Left renal pelvis (tissue), 4 donors: ENCODE results near the gene FGG. TPM values are rescaled to one million over a fixed set of nuclear protein-coding genes. Genes with fewer than 3 reads are reported as not detected.

Experiments
- DNase-seq, 4 donors: peaks; one replicate each; pipeline ENCODE4 v3.0.0-alpha.2; 2013; ENCODE audit warnings: low read depth in 4 of 4, low spot score in 3 of 4
- polyA plus RNA-seq, 4 donors: library from polyadenylated mRNA; unstranded; fragments of 120-200 nt; gene quantifications; one replicate each; pipeline ENCODE4 v1.2.1, GENCODE V29; 2013; ENCODE audit not compliant: insufficient read length in 4 of 4

Gene FGG
- polyA plus RNA-seq, 4 donors = 0.27 to 25.0 TPM; not detected in 2

DNA sequence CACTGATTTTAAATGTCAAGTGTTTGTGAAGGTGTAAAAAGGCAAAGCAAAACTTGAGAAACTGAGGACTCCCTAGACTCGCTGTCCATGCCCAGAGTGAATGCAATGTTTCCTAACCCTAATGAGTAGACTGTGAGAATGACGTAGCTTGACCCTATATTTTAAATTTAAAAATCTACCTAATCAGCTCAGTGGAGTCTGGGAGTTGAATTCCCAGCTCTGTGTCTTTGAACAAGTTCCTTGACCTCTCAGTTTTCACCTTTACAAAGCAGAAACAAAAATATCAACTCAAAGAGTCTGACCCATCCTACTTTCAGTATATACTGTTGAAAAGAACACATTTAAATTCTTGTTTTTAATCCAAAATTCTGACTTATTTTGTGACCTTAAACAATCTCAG is 24.3 kb downstream of the FGG start:
- DNase-seq = no peak

DNA sequence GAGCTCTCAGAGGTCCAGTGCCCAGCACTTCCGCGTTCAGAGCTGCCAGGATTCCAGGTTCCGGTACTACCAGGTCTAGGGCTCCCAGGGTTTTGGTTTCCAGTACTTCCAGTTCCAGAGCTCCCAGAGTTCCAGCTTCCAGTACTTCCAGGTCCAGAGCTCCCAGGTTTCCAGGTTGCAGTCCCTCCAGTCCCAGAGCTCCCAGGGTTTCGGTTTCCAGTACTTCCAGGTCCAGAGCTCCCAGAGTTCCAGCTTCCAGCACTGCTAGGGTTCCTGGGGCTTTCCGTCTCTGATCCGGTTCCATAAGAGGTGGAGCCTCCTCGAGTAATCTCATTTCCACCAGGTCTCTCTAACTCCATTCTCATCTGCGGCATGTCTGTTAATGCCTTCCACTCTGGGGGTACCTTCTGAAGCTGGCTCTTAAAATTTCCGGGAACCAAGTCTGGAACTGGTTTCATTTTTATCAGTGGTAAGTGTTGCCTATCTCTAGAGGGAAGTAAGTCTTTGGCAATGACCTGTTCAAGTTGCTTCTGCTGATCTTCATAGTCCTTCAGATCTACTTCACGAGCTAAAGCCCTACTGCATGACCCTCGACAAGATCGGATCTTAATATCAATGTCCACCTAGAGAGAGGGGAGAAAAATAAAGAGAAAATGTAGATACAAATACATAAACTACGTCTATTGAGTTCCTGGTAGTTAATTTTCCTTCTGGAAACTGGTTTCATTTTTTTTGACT is 26.0 kb downstream of the FGG start:
- no peak for DNase-seq

DNA sequence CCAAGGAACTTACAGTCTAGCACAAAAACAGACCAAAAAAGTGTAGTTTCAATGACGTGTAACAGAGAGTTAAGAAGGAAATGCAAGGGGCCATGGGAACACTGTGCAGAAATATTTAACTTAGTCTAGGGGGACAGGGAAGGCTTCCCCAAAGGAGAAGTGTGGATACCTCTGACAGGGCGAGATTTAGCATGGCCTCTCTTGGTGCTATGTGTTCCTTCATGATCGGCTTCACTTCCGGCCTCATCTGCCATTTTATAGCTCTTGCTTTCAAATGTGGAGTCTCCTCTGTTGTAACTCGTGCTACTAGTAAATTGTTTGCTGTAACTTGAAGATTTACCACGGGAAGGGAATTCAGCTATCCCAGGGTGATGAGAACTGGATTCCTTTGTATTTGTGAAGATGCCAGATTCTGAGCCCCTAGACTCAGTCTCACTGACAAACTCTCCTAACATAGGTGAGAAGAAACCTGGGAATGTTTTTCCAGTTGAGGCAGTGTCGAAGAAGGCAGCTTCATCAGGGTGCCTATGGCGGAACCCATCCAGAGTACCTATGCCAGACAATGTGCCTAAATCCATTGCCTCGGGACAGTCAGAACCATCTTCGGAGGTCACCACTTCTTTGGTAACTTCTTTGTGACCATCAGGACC is 27.0 kb downstream of the FGG start:
- no peak for DNase-seq

DNA sequence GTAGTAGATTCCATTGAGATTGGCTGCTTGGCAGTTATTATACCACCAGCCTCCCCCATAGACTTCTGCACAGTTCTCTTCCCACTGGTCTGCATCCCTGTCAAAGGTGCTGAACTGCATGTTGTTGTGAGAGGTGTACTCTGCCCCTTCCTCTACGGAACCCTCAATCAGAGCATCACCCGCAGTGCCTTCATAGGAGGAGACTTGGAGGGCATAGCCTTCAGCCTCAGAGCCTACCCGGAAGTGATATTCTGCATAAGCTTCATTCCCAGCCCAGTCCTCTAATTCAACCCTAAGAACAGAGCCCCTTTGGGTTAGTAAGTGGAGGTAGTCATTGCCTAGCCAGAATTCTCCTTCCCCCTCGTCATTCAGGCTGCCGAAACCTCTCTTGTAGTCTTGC is 28.2 kb downstream of the FGG start:
- no peak for DNase-seq

DNA sequence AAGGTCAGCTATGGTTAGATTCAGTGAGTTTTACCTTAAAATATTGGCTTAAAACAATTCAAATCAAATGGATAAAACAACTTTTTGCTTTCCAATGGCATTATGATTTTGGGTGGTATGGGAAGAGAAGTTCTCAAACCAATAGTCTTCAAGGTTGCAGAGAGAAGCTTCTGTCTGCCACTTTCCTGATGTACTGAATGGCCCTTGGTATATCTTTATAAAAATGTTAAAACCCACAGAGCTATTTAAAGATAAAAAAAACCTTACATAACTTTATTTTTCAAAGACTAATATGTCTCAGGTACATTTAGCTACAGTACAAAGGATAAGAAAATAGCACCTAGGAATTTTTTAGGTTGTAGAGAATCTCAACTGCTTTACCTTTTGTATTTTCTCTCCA is 28.8 kb downstream of the FGG start:
- no peak for DNase-seq

DNA sequence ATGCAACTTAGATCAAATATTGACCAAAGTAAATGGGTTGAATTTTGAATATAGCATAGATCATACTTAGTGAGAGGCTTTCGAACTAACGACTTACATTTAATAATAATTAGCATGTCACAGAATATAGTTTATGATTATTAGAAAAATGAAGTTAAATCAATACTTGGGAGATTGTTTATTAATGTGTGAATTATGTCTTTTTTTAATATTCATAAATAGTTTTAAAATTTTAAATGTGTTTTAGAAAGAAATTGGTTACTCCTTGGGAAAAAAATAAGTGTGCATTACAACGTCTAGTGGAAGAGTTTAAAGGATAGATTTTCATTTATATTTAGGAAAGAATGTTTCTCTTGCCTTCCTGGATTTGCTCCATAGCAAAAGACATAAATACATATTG is 29.2 kb downstream of the FGG start:
- DNase-seq = no peak

DNA sequence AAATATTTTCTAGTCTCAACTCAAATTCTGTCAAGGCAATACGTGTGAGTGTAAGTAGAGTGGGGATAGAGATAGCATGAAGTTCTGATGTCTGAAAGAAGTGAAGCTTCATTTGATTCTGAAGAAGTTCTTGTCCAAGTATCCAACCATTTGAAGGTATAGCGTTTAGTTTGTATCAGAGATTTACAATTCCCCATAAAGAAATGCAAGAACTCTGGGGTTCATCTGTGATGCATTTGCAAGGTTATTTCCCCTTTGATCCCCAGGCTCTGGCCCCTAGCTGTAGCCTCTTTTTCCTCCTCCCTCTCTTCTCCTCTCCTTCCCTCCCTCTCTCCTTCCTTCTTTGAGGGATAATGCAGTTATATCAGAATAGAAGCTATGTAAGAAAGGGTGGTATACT is 29.7 kb downstream of the FGG start:
- no peak for DNase-seq

DNA sequence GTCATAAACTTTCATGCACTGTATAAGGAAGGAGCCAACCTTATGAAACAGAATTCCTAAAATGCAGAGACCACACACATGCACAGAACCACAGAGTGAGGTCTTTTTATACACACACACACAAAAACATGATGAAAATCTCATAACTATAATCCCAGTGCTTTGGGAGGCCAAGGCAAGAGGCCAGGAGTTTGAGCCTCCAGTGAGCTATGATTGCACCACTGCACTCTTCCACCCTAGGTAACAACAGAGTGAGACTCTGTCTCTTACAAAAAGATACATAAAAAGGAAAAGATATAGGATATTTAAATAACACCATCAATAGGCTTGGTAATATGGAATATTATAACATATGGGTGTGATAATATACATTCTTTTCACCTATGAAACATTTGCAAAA is 32.5 kb downstream of the FGG start:
- DNase-seq = no peak

DNA sequence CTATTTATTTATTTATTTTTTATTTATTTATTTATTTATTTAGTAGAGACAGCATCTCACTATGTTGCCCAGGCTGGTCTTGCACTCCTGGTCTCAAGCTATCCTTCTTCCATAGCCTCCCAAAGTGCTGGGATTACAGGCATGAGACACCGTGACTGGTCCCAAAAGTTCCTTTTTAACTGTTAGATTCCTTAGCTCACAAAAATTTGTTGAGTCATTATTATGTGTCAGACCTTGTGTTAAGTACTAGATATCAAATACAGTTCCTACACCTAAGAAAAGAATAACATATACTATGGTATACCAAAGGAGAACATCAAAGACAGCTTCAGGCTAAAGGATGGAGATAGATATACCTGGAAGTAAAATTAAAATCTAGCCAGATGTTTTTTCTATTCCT is 33.5 kb downstream of the FGG start:
- DNase-seq = no peak

DNA sequence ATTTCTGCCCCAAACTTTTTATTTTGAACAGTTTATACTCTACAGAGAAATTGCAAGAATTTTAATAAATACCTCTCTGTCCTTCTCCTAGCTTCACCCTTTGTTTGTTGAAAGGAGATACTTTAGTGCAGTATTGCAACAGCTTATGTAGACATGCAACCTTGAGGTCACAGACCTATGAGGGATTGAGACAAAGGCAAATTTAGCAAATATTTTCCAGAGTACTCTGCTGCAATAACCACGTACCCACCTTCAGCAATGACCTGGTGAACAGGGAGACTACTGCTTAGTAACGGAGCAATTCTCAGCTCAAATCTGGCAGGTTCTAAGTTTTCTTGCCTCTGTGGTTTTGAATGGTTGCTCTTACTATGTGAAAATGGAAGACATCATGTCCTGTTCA is 35.1 kb downstream of the FGG start:
- DNase-seq = no peak

DNA sequence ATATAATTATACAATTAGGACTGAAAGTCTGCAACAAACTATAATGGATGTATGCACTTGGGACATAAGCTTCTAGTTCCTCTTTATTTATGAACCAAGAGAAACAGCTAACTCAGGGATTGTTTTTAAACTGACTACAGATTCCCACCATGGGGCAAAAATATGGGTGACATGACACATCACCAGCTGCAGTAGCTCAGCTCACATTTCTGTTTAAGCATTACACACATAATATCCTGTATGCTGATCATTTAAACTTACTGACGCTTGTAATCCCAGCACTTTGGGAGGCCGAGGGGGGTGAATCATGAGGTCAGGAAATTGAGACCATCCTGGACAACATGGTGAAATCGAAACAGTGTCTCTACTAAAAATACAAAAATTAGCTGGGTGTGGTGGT is 38.1 kb downstream of the FGG start:
- no peak for DNase-seq

DNA sequence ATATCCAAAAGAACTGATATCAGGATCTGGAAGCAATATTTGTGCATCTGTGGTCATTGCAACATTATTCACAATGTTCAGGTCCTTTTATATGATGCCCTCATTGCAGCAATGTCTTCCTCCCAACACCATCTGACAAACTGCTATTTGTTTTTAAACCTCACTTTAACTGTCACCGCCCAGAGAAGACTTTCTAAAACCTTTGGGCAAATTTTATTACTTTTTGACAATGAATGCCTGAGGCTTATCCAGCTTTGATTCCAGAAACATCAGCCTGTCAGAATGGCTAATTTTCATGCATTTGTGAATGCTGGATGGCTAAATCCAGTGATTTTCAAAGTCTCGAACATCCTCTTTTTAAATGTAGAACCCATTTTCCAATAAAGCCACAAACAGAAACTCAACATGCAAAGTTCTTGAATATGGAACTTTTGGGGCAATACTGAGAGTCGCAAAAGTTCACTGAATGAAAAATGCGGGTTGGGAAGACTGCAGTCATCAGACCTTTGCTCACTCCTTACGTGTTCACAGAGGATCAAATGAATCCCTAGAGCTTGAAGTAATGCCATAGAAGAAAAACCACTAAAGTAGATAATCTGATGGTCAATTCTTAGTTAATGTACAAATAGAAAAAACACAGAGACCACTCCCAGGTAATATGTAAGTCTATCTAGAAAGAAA is 39.1 kb downstream of the FGG start:
- no peak for DNase-seq

DNA sequence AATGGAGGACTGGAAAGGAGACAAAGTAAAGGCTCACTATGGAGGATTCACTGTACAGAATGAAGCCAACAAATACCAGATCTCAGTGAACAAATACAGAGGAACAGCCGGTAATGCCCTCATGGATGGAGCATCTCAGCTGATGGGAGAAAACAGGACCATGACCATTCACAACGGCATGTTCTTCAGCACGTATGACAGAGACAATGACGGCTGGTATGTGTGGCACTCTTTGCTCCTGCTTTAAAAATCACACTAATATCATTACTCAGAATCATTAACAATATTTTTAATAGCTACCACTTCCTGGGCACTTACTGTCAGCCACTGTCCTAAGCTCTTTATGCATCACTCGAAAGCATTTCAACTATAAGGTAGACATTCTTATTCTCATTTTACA is 42.9 kb downstream of the FGG start:
- no peak for DNase-seq

DNA sequence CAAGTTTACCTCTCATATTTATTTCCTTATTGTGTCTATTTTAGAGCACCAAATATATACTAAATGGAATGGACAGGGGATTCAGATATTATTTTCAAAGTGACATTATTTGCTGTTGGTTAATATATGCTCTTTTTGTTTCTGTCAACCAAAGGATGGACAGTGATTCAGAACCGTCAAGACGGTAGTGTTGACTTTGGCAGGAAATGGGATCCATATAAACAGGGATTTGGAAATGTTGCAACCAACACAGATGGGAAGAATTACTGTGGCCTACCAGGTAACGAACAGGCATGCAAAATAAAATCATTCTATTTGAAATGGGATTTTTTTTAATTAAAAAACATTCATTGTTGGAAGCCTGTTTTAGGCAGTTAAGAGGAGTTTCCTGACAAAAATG is 43.4 kb downstream of the FGG start:
- DNase-seq = no peak

DNA sequence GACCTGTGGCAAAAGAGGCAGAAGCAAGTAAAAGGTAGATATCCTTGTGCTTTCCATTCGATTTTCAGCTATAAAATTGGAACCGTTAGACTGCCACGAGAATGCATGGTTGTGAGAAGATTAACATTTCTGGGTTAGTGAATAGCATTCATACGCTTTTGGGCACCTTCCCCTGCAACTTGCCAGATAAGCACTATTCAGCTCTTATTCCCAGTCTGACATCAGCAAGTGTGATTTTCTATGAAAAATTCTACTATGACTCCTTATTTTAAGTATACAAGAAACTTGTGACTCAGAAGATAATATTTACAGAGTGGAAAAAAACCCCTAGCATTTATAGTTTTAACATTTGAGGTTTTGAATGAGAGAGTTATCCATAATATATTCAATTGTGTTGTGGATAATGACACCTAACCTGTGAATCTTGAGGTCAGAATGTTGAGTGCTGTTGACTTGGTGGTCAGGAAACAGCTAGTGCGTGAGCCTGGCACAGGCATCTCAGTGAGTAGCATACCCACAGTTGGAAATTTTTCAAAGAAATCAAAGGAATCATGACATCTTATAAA is 45.7 kb downstream of the FGG start:
- no peak for DNase-seq

DNA sequence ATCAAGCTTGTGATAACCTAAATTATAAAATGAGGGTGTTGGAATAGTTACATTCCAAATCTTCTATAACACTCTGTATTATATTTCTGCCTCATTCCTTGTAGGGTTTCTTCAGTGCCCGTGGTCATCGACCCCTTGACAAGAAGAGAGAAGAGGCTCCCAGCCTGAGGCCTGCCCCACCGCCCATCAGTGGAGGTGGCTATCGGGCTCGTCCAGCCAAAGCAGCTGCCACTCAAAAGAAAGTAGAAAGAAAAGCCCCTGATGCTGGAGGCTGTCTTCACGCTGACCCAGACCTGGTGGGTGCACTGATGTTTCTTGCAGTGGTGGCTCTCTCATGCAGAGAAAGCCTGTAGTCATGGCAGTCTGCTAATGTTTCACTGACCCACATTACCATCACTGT is 46.8 kb downstream of the FGG start:
- no peak for DNase-seq

DNA sequence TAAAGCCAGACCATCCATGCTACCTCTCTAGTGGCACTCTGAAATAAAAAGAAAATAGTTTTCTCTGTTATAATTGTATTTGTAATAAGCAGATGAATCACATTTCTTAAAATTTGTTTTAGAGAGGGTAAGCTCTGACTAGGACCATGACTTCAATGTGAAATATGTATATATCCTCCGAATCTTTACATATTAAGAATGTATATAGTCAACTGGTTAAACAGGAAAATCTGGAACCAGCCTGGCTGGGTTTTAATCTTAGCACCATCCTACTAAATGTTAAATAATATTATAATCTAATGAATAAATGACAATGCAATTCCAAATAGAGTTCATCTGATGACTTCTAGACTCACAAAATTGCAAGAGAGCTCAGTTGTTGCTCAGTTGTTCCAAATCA is 48.1 kb downstream of the FGG start:
- DNase-seq = no peak

DNA sequence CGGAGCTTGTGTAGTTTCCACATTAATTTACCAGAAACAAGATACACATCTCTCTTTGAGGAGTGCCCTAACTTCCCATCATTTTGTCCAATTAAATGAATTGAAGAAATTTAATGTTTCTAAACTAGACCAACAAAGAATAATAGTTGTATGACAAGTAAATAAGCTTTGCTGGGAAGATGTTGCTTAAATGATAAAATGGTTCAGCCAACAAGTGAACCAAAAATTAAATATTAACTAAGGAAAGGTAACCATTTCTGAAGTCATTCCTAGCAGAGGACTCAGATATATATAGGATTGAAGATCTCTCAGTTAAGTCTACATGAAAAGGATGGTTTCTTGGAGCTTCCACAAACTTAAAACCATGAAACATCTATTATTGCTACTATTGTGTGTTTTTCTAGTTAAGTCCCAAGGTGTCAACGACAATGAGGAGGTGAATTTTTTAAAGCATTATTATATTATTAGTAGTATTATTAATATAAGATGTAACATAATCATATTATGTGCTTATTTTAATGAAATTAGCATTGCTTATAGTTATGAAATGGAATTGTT is 49.7 kb downstream of the FGG start, which contains the start of gene FGB:
Gene FGB, plus strand, starts transcription at position 315 of the 558 bp plus-strand sequence. Its CDS starts 8 bp downstream, at position 323.
- no peak for DNase-seq

DNA sequence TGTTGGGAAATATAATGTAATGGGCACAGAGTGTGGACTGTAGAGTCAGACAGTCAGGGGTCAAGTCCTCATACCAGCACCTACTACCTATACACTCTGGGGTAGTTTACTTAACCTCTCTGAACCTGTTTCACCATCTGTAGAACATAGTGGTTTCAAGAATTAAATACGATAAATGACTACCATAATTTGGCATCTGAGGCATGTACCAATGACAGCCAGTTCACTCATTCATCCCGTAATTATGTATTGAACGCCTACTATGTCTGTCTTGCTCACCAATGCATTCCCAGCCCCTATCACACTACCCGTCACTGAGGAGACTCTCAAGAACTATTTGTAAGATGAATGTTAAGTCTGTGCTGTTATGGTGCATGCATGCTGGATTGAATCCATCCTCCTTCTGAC is 51.6 kb downstream of the FGG start:
- DNase-seq = no peak

DNA sequence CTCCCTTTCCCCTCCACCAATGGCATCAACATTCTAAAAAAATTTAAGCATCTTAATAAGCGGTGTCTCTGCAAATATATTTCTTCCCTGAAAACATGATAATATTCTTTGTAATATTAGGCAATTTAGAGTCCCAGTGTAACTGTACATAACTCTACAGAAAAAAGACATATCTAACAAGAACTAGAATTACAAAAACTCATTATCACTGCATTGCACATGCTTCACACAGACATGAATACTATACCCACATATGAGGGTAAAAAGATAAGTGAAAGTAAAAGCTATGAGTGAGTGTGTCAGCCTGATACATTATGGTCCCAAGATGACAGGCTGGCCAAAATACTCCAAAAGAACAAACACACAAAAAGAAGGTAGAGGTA is 52.0 kb downstream of the FGG start:
- no peak for DNase-seq
